Measurements from ENCODE around the gene GLDC. TPM values are rescaled to one million over a fixed set of nuclear protein-coding genes. Genes with fewer than 3 reads are reported as not detected.

GLDC gene
- total and polyA plus RNA-seq, 10 of the 15 experiments (the other 5 are each of a cell fraction or from before 2014, with no cell fraction given) = 33.1 to 165 (median 114) TPM

GRCh38 chr9:6655036-6655435 lies 9.5 kb upstream of the GLDC start (continued):
- TF ChIP-seq ZNF687 (IDR thresholded peaks at IDR 0.05) = no peak
- TF ChIP-seq ETV6 (conservative IDR thresholded peaks at IDR 0.05 in 1 of 2, IDR thresholded peaks at IDR 0.05 in 1 of 2; ENCODE audit: borderline replicate concordance in 1 of 2, low read depth in 1 of 2) = peak in 1 of 2 experiments; percentile 80; a peak in 1 of 4 replicates
- TF ChIP-seq ZBTB40 (IDR thresholded peaks at IDR 0.05; ENCODE audit: borderline replicate concordance) = no peak; the same call in 1 of the 2 replicates
- TF ChIP-seq MEF2A (IDR thresholded peaks at IDR 0.05; ENCODE audit: insufficient read depth, low read depth, low read length) = peak; percentile 89
- TF ChIP-seq SP1 (IDR thresholded peaks at IDR 0.05; ENCODE audit: low read depth, low read length) = no peak
- no peak for TF ChIP-seq PKNOX1 (IDR thresholded peaks at IDR 0.05)
- TF ChIP-seq PAX5 (IDR thresholded peaks at IDR 0.05; ENCODE audit: borderline replicate concordance, low read depth, low read length) = peak; percentile 26; the same call in 1 of the 2 replicates
- no peak for TF ChIP-seq BRCA1 (IDR thresholded peaks at IDR 0.05; ENCODE audit: low read depth, low read length)
- TF ChIP-seq YBX1 (IDR thresholded peaks at IDR 0.05) = no peak
- peak; percentile 52; the same call in 1 of the 2 replicates for TF ChIP-seq BCL11A (IDR thresholded peaks at IDR 0.05; ENCODE audit: low read depth, low read length)
- no peak for TF ChIP-seq NFXL1 (IDR thresholded peaks at IDR 0.05; ENCODE audit: borderline replicate concordance)
- peak; percentile 94 for TF ChIP-seq IKZF2 (IDR thresholded peaks at IDR 0.05)
- no peak for TF ChIP-seq E4F1 (IDR thresholded peaks at IDR 0.05; ENCODE audit: borderline replicate concordance, partially characterized antibody)
- no peak for TF ChIP-seq LARP7 (IDR thresholded peaks at IDR 0.05)
- TF ChIP-seq FOXK2 (IDR thresholded peaks at IDR 0.05) = no peak
- TF ChIP-seq PBX3 (IDR thresholded peaks at IDR 0.05; ENCODE audit: insufficient replicate concordance, low read depth, low read length) = no peak
- no peak for TF ChIP-seq POLR2A (IDR thresholded peaks at IDR 0.05; ENCODE audit: low read depth, low read length)
- TF ChIP-seq MTA3 (IDR thresholded peaks at IDR 0.05; ENCODE audit: borderline replicate concordance, low read length) = peak; percentile 90; the same call in 1 of the 2 replicates
- peak; percentile 67; the same call in 1 of the 2 replicates for TF ChIP-seq PML (IDR thresholded peaks at IDR 0.05; ENCODE audit: low read length)

Data from GM12878 (cell line).